Measurements from ENCODE around the gene HSPB7.

DNA sequence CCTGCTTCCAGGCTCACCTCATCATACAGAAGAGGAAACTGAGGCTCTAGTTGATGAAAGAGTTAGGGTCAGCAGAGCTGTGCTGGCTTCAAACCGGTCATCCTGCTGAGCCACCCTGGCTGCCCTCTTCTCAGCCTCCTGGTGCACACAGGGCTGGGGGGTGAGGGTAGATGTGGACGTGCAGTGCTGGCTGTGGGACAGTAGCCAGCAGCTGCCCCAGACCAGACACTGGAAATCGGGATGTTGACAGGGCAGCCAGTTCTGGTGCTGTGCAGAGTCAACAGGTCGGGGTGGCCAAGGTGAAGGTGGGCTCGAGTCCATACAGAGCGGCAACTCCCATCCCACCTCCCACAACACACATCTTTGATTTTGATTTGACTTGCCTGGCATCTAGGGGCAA lies 2.5 kb upstream of the HSPB7 start:
- TF ChIP-seq, protein P1, sequence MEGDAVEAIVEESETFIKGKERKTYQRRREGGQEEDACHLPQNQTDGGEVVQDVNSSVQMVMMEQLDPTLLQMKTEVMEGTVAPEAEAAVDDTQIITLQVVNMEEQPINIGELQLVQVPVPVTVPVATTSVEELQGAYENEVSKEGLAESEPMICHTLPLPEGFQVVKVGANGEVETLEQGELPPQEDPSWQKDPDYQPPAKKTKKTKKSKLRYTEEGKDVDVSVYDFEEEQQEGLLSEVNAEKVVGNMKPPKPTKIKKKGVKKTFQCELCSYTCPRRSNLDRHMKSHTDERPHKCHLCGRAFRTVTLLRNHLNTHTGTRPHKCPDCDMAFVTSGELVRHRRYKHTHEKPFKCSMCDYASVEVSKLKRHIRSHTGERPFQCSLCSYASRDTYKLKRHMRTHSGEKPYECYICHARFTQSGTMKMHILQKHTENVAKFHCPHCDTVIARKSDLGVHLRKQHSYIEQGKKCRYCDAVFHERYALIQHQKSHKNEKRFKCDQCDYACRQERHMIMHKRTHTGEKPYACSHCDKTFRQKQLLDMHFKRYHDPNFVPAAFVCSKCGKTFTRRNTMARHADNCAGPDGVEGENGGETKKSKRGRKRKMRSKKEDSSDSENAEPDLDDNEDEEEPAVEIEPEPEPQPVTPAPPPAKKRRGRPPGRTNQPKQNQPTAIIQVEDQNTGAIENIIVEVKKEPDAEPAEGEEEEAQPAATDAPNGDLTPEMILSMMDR (IDR thresholded peaks at IDR 0.05): no peak
- TF ChIP-seq POLR2AphosphoS5 (IDR thresholded peaks at IDR 0.05; ENCODE audit: insufficient read depth in 1 of 2, low read depth in 1 of 2) (no peak), POLR2A (IDR thresholded peaks at IDR 0.05) (no peak)

Data from vagina (tissue), 2 donors.